Measurements from ENCODE around the gene ATP5ME.
"Not testable (repeated sequence)": the region's sequence is repeated elsewhere in the genome, so short reads cannot be mapped to it uniquely, and the experiment has no call there.

The ATP5ME gene

GRCh38 chr4:635066-635835 lies 38.8 kb downstream of the ATP5ME start:
- DNase-seq (ENCODE audit: low read depth in 2 of 2): not testable (repeated sequence)

DNA sequence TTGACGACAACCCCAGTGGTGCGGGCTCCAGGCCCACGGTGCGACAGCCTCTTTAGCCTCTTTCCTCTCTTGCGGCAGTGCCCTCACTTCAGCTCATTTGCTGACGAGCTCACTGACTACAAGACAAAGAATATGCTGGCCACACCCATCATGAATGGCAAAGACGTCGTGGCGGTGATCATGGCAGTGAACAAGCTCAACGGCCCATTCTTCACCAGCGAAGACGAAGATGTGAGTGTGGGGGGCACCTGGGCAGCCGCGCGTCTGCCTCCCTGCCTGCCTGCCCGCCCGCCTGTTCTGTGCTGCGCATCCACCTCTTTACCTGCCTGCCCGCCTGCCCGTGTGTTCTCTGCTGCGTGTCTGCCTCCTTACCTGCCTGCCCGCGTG lies 39.5 kb downstream of the ATP5ME start:
- DNase-seq (ENCODE audit: low read depth in 2 of 2): no peak

DNA sequence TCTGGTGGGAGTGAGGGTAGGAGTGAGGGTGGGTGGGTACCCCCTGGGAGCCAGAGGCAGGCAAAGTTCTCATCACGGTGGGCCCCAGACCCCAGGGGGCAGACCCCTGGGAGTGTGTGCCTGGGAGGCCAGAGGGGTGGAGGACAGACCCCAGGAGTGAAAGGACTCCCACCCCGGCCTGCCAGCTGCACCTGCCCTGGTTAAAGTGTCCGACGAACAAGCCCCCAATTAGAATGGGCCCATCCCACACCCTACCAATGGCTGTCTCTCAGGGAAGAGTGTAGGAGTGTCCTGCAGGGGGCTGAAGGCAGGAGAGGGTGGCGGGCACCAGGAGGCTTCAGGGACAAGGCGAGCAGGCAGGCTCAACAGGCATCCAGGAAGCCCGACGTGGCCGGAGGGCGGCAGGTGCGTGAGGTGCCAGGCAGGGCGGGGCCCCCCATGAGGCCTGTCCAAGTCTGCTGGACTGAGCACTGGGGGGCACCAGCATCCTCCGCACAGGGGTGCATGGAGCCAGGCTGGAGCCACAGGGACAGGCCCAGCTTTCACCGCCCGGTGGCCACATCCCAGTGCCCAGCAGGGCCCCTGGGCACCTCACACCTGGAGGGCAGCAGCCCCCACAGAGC lies 40.0 kb downstream of the ATP5ME start:
- DNase-seq (ENCODE audit: low read depth in 2 of 2): no peak

GRCh38 chr4:633406-633805 lies 40.7 kb downstream of the ATP5ME start:
- DNase-seq (ENCODE audit: low read depth in 2 of 2): no peak

DNA sequence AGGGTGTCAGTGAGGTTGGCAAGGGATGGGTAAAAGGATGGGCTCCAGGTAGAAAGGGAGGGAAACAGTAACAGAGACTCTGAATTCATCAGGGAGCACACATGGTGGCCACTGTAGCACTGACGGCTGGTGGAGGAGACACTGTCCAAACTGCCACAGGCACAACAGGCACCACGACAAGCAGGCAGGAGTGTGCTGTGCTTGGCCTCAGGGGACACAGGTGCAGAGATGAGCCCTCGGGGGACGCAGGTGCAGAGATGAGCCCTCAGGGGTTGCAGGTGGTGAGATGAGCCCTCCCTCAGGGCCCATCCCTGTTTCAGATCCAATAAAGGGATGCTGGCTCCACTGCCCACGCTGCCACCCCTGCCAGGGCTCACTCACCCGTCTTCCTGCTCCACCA lies 41.1 kb downstream of the ATP5ME start:
- no peak for DNase-seq (ENCODE audit: low read depth in 2 of 2)

GRCh38 chr4:632196-632790 lies 41.8 kb downstream of the ATP5ME start:
- no peak for DNase-seq (ENCODE audit: low read depth in 2 of 2)

- no peak for DNase-seq (ENCODE audit: low read depth in 2 of 2)
Measured at GRCh38 chr4:630656-631055, 43.4 kb downstream of the ATP5ME start.

GRCh38 chr4:629915-630641 lies 44.0 kb downstream of the ATP5ME start:
- no peak for DNase-seq (ENCODE audit: low read depth in 2 of 2)

DNA sequence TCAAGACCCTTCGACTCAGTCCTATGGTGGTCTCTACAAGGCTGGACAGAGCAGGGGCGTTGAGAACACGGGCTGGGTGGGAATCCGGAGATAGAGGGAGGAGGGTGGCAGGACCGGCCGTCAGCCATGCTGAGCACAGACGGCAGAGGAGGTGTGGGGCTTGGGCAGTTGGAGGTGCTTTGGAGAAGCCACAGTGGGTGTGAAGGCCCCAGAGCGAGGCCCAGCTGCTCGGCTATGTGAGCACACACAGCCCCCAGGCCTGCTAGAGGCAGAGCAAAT lies 44.5 kb downstream of the ATP5ME start:
- no peak for DNase-seq (ENCODE audit: low read depth in 2 of 2)

- no peak for DNase-seq (ENCODE audit: low read depth in 2 of 2)
Measured at GRCh38 chr4:628821-629635, 45.0 kb downstream of the ATP5ME start.

DNA sequence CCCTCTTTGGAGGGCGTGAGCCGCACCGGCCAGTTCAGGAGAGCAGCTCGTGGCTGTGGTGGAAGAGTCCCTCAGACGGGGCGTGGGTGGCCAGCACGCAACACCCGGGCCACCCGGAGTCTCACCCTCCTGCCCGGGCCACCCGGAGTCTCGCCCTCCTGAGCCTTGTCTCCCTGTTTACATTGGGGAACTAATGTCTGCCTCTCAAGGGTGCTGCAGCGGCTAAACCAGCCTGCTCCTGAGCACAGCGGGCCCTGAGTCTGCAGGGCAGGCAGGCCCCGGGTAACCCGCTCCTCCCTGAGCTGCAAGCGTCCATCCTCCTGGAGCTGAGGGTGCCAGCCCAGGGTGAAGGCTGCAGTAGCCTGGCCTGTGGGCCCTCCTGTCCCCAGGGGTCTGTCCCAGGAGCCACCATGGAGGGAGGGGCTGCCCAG lies 45.8 kb downstream of the ATP5ME start:
- DNase-seq (ENCODE audit: low read depth in 2 of 2): no peak

- no peak for DNase-seq (ENCODE audit: low read depth in 2 of 2)
Measured at GRCh38 chr4:627347-628125, 46.5 kb downstream of the ATP5ME start.

- no peak for DNase-seq (ENCODE audit: low read depth in 2 of 2)
Measured at GRCh38 chr4:626201-627091, 47.6 kb downstream of the ATP5ME start.

DNA sequence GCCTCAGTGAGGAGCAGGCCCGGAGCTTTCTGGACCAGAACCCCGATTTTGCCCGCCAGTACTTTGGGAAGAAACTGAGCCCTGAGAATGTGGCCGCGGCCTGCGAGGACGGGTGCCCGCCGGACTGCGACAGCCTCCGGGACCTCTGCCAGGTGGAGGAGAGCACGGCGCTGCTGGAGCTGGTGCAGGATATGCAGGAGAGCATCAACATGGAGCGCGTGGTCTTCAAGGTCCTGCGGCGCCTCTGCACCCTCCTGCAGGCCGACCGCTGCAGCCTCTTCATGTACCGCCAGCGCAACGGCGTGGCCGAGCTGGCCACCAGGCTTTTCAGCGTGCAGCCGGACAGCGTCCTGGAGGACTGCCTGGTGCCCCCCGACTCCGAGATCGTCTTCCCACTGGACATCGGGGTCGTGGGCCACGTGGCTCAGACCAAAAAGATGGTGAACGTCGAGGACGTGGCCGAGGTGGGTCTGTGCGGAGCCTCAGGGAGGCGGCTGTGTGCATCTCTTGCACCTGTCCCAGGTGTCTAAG lies 48.4 kb downstream of the ATP5ME start:
- DNase-seq (ENCODE audit: low read depth in 2 of 2): no peak

- DNase-seq (ENCODE audit: low read depth in 2 of 2): no peak
Measured at GRCh38 chr4:624705-625590, 49.1 kb downstream of the ATP5ME start, which contains the start of gene PDE6B. Gene PDE6B (plus strand): TSS chr4:625573. CDS start chr4:625627, 54 bp downstream.

DNA sequence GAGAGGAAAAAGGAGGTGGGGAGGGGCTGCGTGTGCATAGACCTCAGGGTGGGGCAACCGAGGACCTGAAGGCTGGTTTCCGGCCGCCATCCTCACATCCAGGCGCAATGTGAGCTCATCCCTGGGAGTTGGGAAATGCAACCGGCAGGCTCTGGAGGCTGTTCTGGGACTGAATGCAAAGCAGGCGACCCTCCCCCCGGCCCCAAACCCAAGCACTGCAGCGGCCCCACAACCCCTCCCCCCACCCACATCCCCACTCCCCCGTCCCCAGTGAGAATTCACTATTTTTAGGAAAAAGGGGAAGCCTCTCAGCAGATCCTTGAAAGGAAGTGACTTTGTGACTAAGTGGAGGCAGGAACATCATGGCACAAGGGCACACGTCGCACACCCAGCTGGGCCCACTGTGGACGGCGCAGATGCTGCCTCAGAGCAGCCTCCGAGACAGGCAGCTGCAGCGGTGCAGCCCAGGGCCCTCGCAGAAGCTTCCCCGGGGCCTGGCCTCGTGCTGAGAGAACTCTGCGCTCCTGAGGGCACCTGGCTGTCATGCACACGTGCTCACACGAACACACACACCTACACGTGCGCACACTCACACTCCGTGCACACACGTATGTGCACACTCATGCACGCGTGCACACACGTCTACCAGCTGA lies 50.0 kb downstream of the ATP5ME start:
- DNase-seq (ENCODE audit: low read depth in 2 of 2): no peak

DNA sequence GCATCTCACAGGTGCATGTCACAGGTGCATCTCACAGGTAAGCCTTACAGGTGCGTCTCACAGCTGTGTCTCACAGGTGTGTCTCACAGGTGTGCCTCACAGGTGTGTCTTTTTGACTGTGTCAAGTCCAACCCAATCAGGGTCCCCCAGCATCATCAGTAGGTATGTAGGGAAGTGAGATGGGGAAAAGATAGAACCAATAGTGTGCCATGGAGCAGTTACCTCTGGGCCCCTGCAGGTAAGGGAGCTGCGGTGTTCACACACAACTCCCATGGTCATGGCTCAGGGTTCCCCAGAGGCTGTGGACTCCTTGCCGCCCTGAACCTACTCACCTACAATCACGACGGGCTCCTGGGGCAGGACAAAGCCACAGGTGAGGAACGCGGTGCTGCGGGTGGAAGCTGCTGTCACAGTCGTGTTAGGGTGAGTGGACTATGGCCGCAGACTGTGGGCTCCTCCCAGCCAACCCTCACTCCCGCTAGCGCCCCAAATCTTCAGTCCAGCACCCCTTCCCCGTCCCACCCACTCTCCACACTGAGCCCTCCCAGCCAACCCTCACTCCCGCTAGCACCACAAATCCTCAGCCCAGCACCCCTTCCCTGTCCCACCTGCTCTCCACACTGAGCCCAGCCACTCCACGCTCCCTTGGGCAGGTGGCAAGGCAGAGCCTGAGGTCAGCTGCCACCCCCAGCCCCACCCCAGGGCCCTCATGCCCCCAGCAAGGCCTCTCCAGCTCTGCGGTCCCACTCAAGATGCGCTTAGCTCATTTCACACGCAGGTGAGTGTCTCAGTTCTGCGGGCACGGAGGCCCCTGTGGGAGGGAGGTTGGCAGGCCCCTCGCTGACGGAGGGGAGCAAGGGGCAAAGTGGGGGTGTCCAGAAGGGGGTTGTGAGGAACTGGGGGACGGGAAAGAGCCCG lies 50.8 kb downstream of the ATP5ME start:
- no peak for DNase-seq (ENCODE audit: low read depth in 2 of 2)
